T1000 (cell line): Measurements from ENCODE around the gene DAAM2.
A peak's percentile ranks its signal among the peaks of the same experiment; 100 is the strongest.

Experiments used
- DNase-seq: peaks from one replicate; lab custom pipeline; 2025; ENCODE audit warnings: mixed read lengths; lab: John Stamatoyannopoulos, UW

The DAAM2 gene

GRCh38 chr6:39931607-39932006 is 139.4 kb downstream of the DAAM2 start:
- DNase-seq: no peak

GRCh38 chr6:39932386-39932910 is 140.3 kb downstream of the DAAM2 start:
- DNase-seq: no peak

GRCh38 chr6:39933669-39934130 is 141.5 kb downstream of the DAAM2 start:
- no peak for DNase-seq

- peak; percentile 64 for DNase-seq
Measured at GRCh38 chr6:39934131-39934757, 142.1 kb downstream of the DAAM2 start, which contains the start of gene MOCS1. Gene MOCS1, minus strand, starts transcription at chr6:39934462. Its CDS starts 45 bp downstream, at chr6:39934417.

GRCh38 chr6:39935241-39935640 is 143.1 kb downstream of the DAAM2 start:
- no peak for DNase-seq

GRCh38 chr6:39936857-39937256 is 144.7 kb downstream of the DAAM2 start:
- DNase-seq: no peak

- no peak for DNase-seq
Measured at GRCh38 chr6:39937686-39938333, 145.6 kb downstream of the DAAM2 start.

- no peak for DNase-seq
Measured at GRCh38 chr6:39938773-39939654, 146.8 kb downstream of the DAAM2 start.

GRCh38 chr6:39941138-39941537 is 149.0 kb downstream of the DAAM2 start:
- no peak for DNase-seq

- no peak for DNase-seq
Measured at GRCh38 chr6:39941820-39942219, 149.6 kb downstream of the DAAM2 start.

- no peak for DNase-seq
Measured at GRCh38 chr6:39942903-39943580, 150.9 kb downstream of the DAAM2 start.

GRCh38 chr6:39945626-39946025 is 153.4 kb downstream of the DAAM2 start:
- no peak for DNase-seq

GRCh38 chr6:39947611-39948068 is 155.5 kb downstream of the DAAM2 start:
- no peak for DNase-seq

- no peak for DNase-seq
Measured at GRCh38 chr6:39948199-39948791, 156.1 kb downstream of the DAAM2 start.

- no peak for DNase-seq
Measured at GRCh38 chr6:39950125-39950720, 158.0 kb downstream of the DAAM2 start.

- DNase-seq: no peak
Measured at GRCh38 chr6:39951191-39951590, 159.0 kb downstream of the DAAM2 start.

- no peak for DNase-seq
Measured at GRCh38 chr6:39951716-39952115, 159.5 kb downstream of the DAAM2 start.

- no peak for DNase-seq
Measured at GRCh38 chr6:39952167-39952566, 160.0 kb downstream of the DAAM2 start.

- no peak for DNase-seq
Measured at GRCh38 chr6:39953076-39953618, 161.0 kb downstream of the DAAM2 start.
